ENCODE data around the gene INPP5F.
"Not testable (repeated sequence)": the region's sequence is repeated elsewhere in the genome, so short reads cannot be mapped to it uniquely, and the experiment has no call there.

INPP5F gene

GRCh38 chr10:119742947-119743648 lies 17.2 kb downstream of the INPP5F start:
- no peak for DNase-seq

GRCh38 chr10:119747940-119748339 lies 22.1 kb downstream of the INPP5F start:
- no peak for DNase-seq

DNA sequence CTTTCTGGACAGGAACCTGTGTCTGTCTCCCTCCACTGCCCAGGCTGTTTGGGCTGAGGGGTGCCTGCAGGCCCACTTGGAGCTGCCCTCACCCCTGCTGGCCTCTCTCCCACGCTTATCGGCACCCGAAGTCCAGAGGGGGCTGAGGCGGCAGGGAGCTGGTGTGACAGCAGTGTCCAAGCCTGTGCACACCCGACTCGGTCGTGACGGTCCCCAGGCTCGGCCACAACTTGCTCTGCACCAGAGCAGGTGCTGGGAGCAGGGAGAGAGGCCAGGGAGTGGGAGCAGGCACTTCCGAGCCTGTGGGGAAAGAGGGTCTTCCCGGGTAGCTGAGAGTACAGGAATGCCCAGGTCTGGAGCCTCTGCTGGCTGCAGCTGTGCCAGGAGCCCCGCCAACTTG lies 23.0 kb downstream of the INPP5F start:
- DNase-seq, result no peak

DNA sequence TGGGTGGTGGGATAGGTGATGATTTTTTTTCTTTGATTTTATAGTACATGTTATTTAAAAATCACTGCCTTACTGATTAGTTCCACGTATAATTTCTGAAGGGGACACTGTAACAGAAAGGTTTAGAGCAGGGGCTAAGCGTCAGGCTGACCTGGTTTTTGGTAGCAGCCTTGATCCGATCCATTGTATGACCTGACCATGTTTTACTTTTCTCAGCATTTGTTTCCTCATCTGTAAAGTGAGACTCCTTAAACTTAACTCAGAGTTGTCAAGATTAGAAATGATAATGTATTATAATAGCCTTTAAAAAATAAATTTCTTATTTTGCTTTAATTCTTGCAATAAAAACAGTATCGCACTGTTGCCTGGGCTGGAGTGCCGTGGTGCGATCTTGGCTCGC lies 23.6 kb downstream of the INPP5F start:
- DNase-seq, result no peak

DNA sequence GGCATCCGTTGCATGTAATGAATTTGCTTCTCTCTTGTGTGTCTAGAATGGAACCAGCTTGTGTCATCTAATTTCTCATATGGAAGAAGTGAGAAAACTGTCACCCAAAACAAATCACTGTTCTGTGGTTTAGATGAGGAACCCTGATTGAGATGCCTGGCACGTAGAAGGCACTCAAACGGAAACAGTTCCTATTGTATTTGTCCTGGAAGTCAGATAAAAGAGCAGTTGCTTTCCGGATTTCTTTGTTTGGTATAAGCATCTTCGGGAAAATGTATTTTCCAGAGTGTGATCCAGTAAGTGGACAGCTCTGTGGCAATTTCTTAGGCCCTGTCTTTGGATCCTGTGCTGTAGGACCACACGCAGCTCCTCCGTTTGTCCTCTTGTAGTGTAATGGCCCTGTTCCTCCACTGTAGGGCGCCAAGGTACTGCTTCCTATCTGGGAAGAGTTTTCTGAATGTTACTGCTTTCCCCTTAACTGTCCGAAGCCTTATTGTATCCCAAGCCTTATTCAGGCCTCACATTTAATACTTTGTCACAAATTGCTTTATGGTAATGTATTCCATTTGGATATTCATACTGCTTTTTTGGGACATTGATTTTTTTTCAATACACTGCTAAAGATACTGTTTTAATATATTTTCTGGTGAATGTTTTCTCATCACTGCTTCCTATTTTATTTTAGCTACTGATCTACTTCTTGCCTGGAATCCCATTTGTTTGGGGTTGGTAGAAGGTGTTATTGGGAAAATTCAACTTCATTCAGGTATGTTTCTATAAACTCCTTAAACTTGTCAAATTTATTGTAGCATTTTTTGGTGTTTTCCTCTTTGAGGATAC lies 24.8 kb downstream of the INPP5F start:
- DNase-seq, result peak; percentile 33 to 64 (median 34)

- DNase-seq, result no peak
Measured at GRCh38 chr10:119753309-119753708, 27.5 kb downstream of the INPP5F start.

GRCh38 chr10:119754085-119754484 lies 28.2 kb downstream of the INPP5F start:
- DNase-seq, result peak in 2 of 3 experiments; percentile 11 to 54

GRCh38 chr10:119754936-119755335 lies 29.1 kb downstream of the INPP5F start:
- no peak for DNase-seq

DNA sequence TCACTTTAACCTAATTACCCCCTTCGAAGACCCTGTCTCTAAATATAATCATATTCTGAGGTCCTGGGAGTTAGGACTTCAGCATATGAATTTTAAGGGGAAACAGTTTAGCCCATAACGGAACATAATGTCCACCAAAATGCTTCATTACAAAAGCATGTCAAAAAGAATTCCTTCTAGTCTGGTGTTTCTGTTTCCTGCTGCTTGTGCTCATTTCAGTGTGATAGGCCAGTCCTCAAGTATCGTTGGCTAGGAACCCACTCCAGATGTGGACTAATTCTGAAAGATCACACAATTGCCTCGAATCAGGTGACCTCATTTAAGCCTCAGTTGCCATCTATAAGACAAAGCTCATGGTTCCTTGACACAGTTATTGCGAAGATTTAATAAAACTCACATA lies 29.6 kb downstream of the INPP5F start:
- DNase-seq, result no peak

GRCh38 chr10:119758448-119759195 lies 32.8 kb downstream of the INPP5F start:
- DNase-seq, result peak in 1 of 3 experiments; percentile 3

DNA sequence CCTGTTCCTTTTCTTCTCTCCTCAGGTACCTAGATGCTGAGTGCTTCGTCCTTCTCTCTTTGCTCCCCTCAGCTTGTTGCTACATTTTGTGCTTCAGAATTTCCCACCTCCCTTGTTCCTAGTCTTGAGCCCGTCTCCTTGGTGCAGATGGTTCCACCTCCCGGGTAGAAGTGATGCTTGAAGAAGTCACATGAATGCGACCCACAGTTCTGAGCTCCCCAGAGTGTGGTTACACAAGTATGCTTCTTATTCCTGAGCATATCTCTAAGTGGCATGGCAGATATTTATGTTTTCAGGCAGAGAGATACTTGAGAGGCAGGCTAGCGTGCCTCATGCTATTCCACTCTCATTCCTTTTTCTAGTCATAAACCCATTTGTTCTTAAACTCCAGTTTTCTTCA lies 34.0 kb downstream of the INPP5F start:
- peak in 1 of 3 experiments; percentile 58 for DNase-seq

DNA sequence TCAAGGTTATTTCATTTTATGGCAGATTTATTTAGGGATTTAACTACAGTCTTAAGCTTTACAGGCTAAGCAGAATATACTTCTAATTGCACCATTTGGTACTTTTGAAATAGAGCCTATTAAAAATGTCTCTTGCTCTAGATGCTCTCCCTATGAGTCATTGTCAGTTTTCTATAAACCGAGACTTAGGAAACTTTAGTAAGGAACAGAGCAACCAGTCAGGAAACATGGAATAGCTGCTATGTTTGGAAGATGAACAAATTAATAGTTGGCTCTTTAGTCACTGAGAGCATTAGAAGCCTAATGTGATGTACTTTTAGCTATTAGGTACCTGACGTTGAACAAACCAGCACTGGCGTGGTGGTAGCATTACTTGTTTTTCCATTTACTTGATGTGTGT lies 35.3 kb downstream of the INPP5F start:
- no peak for DNase-seq

- DNase-seq, result no peak
Measured at GRCh38 chr10:119762035-119762434, 36.2 kb downstream of the INPP5F start.

GRCh38 chr10:119762805-119763798 lies 37.3 kb downstream of the INPP5F start:
- no peak for DNase-seq

- no peak for DNase-seq
Measured at GRCh38 chr10:119768455-119769094, 42.7 kb downstream of the INPP5F start.

DNA sequence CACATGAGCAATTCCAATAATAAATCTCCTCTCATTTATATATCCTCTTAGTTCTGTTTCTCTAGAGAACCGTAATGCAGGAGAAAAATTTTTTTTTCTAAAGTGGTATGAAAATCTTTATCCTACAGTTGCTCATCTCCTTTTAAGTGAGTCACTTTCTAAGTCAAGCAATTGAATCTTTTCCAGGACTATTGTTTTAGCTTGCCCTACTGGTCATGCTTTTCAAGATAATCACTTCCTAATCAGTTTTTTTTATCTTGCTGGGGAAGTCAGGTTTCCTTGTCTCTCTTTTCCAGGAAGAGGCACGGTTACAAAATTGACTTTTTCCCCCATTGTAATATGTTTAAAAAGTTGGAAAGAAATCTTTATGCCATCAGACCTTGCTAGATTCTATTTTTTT lies 44.0 kb downstream of the INPP5F start:
- no peak for DNase-seq

GRCh38 chr10:119770928-119771327 lies 45.1 kb downstream of the INPP5F start:
- DNase-seq, result no peak

- DNase-seq, result no peak
Measured at GRCh38 chr10:119772334-119772733, 46.5 kb downstream of the INPP5F start.

DNA sequence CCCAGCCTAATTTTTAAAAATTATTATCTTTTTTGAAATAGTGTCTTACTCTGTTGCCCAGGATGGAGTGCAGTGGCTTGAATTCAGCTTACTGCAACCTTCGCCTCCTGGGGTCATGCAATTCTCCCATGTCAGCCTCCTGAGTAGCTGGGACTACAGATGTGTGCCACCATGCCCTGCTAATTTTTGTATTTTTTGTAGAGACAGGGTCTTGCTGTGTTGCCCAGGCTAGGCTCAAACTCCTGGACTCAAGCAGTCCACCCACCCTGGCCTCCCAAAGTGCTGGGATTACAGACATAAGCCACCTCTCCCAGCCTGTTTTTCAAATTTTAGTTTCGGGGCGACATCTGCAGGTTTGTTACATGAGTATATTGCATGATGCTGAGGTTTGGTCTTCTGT lies 47.2 kb downstream of the INPP5F start:
- not testable (repeated sequence) for DNase-seq

GRCh38 chr10:119775529-119775928 lies 49.7 kb downstream of the INPP5F start:
- DNase-seq, result no peak

GRCh38 chr10:119776536-119776935 lies 50.7 kb downstream of the INPP5F start:
- no peak for DNase-seq

GRCh38 chr10:119777686-119778085 lies 51.8 kb downstream of the INPP5F start:
- DNase-seq, result no peak
